HG02938 (cell line): ENCODE data around the gene C1orf198.

Experiments
- ATAC-seq: cut with Tn5 transposase; IDR thresholded peaks from one replicate; pipeline ENCODE4 v1.9.1; 2021; ENCODE audit warnings: mild to moderate bottlenecking, moderate library complexity; ENCODE audit not compliant: unreplicated experiment

C1orf198 gene

GRCh38 chr1:230790026-230790425 lies 78.3 kb downstream of the C1orf198 start:
- no peak for ATAC-seq

- no peak for ATAC-seq
Measured at GRCh38 chr1:230788561-230789275, 79.6 kb downstream of the C1orf198 start.

- ATAC-seq: no peak
Measured at GRCh38 chr1:230787471-230787870, 80.8 kb downstream of the C1orf198 start.
